GM06990 (cell line): ENCODE measurements around the gene FOXO6.

Source experiments
- DNase-seq: peaks from one replicate; pipeline ENCODE4 v3.0.0-alpha.2; 2011; ENCODE audit not compliant: insufficient read length; ENCODE audit errors: extremely low read depth
- H3K27me3 ChIP-seq: replicated peaks from 2 replicates; pipeline ENCODE4 v1.6.0; 2011; ENCODE audit warnings: low read length; ENCODE audit not compliant: control insufficient read depth, insufficient read depth
- H3K36me3 ChIP-seq: 2 replicates; pipeline ENCODE4 v1.5.1; 2011; ENCODE audit warnings: low read length; ENCODE audit not compliant: control insufficient read depth, insufficient read depth
- H3K4me3 ChIP-seq: replicated peaks from 2 replicates; pipeline ENCODE4 v1.5.1; 2011; ENCODE audit warnings: low read depth, mild to moderate bottlenecking, control low read depth, low read length
- TF ChIP-seq, protein P1 (sequence below): IDR thresholded peaks from 2 replicates; pipeline ENCODE4 v1.5.1; 2011; ENCODE audit warnings: low read length, control low read depth, mild to moderate bottlenecking, inconsistent platforms; ENCODE audit not compliant: insufficient read depth, poor library complexity, severe bottlenecking

Gene FOXO6

DNA sequence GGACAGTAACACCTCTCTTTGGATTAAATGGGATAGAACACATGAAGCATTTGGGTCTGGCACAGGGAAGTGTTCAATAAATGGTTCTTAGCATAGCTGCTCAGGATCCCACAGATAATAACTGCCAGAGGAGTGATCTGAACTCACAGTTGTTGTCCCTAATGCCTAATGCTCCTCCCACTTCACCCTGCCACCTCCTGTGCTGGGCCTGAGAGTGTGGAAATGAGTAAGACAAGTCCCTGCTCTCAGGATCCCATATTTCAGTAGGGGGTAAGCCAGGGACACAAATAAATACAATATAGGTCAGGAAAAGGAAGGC is 19.9 kb upstream of the FOXO6 start:
- TF ChIP-seq, protein P1, sequence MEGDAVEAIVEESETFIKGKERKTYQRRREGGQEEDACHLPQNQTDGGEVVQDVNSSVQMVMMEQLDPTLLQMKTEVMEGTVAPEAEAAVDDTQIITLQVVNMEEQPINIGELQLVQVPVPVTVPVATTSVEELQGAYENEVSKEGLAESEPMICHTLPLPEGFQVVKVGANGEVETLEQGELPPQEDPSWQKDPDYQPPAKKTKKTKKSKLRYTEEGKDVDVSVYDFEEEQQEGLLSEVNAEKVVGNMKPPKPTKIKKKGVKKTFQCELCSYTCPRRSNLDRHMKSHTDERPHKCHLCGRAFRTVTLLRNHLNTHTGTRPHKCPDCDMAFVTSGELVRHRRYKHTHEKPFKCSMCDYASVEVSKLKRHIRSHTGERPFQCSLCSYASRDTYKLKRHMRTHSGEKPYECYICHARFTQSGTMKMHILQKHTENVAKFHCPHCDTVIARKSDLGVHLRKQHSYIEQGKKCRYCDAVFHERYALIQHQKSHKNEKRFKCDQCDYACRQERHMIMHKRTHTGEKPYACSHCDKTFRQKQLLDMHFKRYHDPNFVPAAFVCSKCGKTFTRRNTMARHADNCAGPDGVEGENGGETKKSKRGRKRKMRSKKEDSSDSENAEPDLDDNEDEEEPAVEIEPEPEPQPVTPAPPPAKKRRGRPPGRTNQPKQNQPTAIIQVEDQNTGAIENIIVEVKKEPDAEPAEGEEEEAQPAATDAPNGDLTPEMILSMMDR = no peak
- Histone ChIP-seq H3K36me3 (no peaks in the 10 kb centered on the region), H3K27me3 (no peaks in the 10 kb centered on the region), H3K4me3 (no peak overlapping the region)
- DNase-seq = no peak

DNA sequence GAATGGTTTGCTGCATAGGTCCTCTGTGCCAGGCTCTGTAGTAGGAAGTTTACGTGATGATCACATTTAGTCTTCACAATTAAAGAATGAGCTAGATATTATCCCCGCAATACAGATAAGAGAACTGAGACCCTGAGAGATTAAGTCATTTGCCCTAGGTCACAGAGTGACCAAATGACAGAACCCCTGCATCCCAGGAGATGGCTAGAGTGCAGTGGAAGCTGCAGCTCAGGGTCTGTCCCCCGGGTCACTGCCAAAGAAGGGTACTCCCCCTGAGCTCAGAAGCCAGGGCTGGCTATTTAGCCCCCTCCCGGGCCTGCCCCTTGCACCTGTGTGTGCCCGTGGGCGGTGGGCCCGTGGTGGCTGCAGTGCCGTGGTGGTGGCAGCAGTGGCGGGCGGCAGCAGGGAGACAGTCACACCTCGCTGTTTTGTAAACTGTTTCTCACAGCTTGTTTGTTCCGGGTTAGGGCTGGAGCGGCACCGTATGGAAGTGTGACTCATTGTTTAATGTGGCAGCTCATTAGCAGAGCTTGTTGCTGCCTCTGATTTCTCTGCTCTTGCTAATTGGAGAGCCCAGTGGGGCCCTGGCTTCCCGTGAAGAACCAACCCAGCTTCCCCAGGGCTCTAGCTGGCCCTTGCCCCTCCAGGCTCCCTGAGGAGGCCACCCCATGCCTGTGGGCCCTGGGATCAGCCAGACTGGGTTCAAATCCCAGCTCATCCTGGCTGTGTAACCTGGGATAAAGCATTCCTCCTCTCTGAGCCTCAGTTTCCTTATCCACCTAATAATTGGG is 19.3 kb upstream of the FOXO6 start:
- no peaks in the 10 kb centered on the region for H3K36me3 ChIP-seq
- no peak for DNase-seq
- no peaks in the 10 kb centered on the region for H3K27me3 ChIP-seq
- H3K4me3 ChIP-seq = no peak overlapping the region
- TF ChIP-seq, protein P1 = no peak

DNA sequence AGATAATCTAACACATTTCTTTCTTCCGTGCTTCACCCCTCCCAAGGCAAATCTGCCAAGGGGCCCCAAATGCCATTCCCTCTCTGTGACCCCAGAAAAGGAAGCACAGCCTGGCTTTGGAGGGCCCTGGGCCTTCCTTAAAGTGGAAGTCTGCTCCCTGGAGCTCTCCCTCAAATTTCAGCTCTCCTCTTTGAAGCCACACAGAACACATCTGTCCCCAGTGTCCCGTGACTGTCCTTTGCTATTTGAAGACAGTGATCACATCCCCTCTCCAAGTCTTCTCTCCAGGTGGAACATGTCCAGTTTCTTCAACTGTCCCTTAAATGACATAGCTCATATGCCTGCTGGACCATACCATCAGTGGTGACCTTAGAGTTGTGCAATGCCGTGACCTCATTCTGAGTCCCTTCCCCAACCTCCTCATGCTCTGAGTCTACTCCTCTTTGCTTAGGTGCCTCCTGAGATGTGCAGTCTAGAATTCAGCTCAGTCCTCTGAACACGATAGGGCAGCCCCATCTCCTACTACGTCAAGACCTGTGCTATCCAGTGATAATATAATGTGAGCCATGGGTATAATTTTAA is 18.4 kb upstream of the FOXO6 start:
- H3K36me3 ChIP-seq = no peaks in the 10 kb centered on the region
- TF ChIP-seq, protein P1 = no peak
- H3K27me3 ChIP-seq = no peaks in the 10 kb centered on the region
- no peak for DNase-seq
- no peak overlapping the region for H3K4me3 ChIP-seq

DNA sequence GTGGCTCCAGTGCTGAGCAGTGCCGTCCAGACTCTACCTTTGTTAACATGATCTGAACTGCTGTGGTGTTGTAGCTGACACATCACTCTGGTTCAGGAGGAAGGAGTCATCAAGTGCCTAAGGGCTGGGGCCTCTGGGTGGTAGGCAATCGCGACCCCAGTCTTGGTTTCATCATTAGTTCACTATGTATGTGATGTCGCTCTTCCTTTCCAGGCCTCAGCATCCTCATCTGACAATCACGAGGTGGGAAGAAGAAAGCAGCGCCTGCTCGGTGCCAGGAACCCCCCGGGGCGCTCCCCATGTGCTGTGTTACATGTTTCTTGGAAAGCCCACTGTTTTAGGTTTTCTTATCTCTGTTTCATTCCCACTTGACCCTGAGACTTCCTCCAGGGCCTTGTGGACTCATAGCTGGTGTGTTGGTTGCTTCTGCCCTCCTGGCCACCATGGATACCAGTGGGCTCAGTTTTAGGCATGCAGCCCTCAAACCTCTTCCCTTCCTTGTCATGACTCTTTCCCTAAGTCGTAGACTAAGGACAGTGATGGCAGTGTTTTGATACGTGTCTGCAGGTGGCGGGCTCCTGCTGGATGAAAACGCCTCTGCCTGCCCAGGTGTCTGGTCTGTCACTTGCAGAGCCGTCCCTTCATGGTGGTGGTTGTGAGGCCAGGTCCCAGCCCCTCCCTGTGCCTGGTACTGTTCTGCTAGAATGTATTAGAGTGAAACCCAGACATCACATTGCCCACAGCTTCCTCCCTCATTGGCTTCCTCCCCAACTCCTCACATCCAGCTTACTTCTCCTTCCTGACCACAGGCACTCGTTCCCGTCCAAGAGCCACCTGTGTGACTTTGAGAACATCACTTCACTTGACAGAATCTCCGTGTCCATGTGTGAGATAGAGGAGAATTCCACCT is 17.2 kb upstream of the FOXO6 start:
- Histone ChIP-seq H3K36me3 (no peaks in the 10 kb centered on the region), H3K27me3 (no peaks in the 10 kb centered on the region), H3K4me3 (no peak overlapping the region)
- TF ChIP-seq, protein P1 = no peak
- no peak for DNase-seq

DNA sequence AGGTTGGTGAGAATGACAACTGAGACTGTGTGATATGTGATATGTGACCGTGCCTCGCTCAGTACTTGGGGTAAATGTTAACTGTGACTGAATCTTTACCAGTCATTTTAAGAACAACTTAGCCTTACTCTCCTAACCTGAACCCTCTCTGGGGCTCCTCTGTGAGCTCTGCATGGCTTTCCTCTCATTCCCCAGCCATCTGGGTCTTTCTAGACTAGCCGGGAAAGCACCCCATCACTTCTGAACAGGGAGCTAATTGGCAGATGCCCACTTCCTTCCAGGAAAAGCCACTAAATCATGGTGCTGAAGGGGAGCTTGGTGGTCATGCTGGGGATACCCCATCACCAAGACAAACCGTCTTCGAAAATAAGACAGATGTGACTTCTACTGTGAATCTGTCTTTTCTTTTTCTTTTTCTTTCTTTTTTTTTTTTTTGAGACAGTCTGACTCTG is 16.5 kb upstream of the FOXO6 start:
- H3K36me3 ChIP-seq = no peaks in the 10 kb centered on the region
- no peaks in the 10 kb centered on the region for H3K27me3 ChIP-seq
- no peak overlapping the region for H3K4me3 ChIP-seq
- TF ChIP-seq, protein P1 = no peak
- DNase-seq = no peak
